ENCODE measurements around the gene MARCHF3. TPM values are rescaled to one million over a fixed set of nuclear protein-coding genes. Genes with fewer than 3 reads are reported as not detected.

Gene MARCHF3
- total and polyA plus RNA-seq, 2 donors (not counting 3 experiments of a cell fraction or from before 2014, with no cell fraction given), result 31.9 to 35.0 TPM

- no TSS peak for BruUV-seq (replicated peaks)
- POLR2A ChIA-PET, result no interaction called here
- Histone ChIP-seq H3K79me2 (ENCODE audit: control insufficient read depth, insufficient read depth, low read length) (peaks cover 37% of the 10 kb centered on the region), H3K27ac (ENCODE audit: insufficient read depth, low read depth, low read length) (no peak overlapping the region), H3K36me3 (ENCODE audit: control insufficient read depth in 2 of 2, extremely low read depth in 1 of 2, insufficient read depth in 2 of 2, low read length in 2 of 2) (no peaks in the 10 kb centered on the region), H2AFZ (ENCODE audit: low read depth, low read length) (no peak overlapping the region), H3K27me3 (ENCODE audit: control insufficient read depth in 2 of 2, insufficient read depth in 2 of 2, low read length in 2 of 2) (no peaks in the 10 kb centered on the region), H3K4me2 (ENCODE audit: insufficient read depth, low read length) (no peak overlapping the region), H3K9me1 (replicated peaks; ENCODE audit: control insufficient read depth, extremely low read depth, insufficient read depth, low read length) (peaks cover 2% of the 10 kb centered on the region), H4K20me1 (replicated peaks; ENCODE audit: control insufficient read depth, extremely low read depth, insufficient read depth, low read length) (no peaks in the 10 kb centered on the region), H3K9me3 (replicated peaks; ENCODE audit: control insufficient read depth, insufficient read depth, low read length) (no peaks in the 10 kb centered on the region), H3K4me3 (replicated peaks in 1 of 3; ENCODE audit: insufficient read depth in 1 of 3, low read depth in 1 of 3, low read length in 3 of 3) (no peak overlapping the region), H3K9ac (replicated peaks; ENCODE audit: extremely low read depth, insufficient read depth, low read length) (no peak overlapping the region), H3K4me1 (ENCODE audit: control insufficient read depth, extremely low read depth, insufficient read depth, low read length) (peaks cover under 1% of the 10 kb centered on the region)
- TF ChIP-seq JUN (IDR thresholded peaks at IDR 0.05; ENCODE audit: borderline replicate concordance, insufficient read depth, insufficient read length, low read depth), result no peak
- FAIRE-seq (no peak), DNase-seq (ENCODE audit: low read depth, low spot score) (no peak)
- intact Hi-C loops (cut with micrococcal nuclease) (no loop called here), dilution Hi-C loops (cut with MboI; ENCODE audit: extremely low pct_ligation_motif_present, low sequenced_read_pairs) (no loop called here)
- CTCF ChIA-PET, result no interaction called here
Measured at GRCh38 chr5:126956991-126957390, 73.4 kb downstream of the MARCHF3 start.

GRCh38 chr5:126954981-126955380, 75.4 kb downstream of the MARCHF3 start:
- no peak for TF ChIP-seq POLR2AphosphoS5 (IDR thresholded peaks at IDR 0.05; ENCODE audit: insufficient read depth, low read depth, low read length)
- no peak for TF ChIP-seq EZH2 (IDR thresholded peaks at IDR 0.05; ENCODE audit: borderline replicate concordance, low read depth, low read length, severe bottlenecking)
- TF ChIP-seq MAX (IDR thresholded peaks at IDR 0.05; ENCODE audit: insufficient read depth, insufficient read length), result no peak
- Histone ChIP-seq H3K4me1 (ENCODE audit: control insufficient read depth, extremely low read depth, insufficient read depth, low read length) (peaks cover 7% of the 10 kb centered on the region), H3K36me3 (ENCODE audit: control insufficient read depth in 2 of 2, extremely low read depth in 1 of 2, insufficient read depth in 2 of 2, low read length in 2 of 2) (no peaks in the 10 kb centered on the region), H3K9me3 (replicated peaks; ENCODE audit: control insufficient read depth, insufficient read depth, low read length) (no peaks in the 10 kb centered on the region), H4K20me1 (replicated peaks; ENCODE audit: control insufficient read depth, extremely low read depth, insufficient read depth, low read length) (no peaks in the 10 kb centered on the region), H3K9me1 (replicated peaks; ENCODE audit: control insufficient read depth, extremely low read depth, insufficient read depth, low read length) (peaks cover 2% of the 10 kb centered on the region), H3K4me2 (ENCODE audit: insufficient read depth, low read length) (no peak overlapping the region), H3K27ac (ENCODE audit: insufficient read depth, low read depth, low read length) (no peak overlapping the region), H2AFZ (ENCODE audit: low read depth, low read length) (no peak overlapping the region), H3K9ac (replicated peaks; ENCODE audit: extremely low read depth, insufficient read depth, low read length) (no peak overlapping the region), H3K4me3 (replicated peaks in 1 of 3; ENCODE audit: insufficient read depth in 1 of 3, low read depth in 1 of 3, low read length in 3 of 3) (no peak overlapping the region), H3K27me3 (ENCODE audit: control insufficient read depth in 2 of 2, insufficient read depth in 2 of 2, low read length in 2 of 2) (no peaks in the 10 kb centered on the region), H3K79me2 (ENCODE audit: control insufficient read depth, insufficient read depth, low read length) (peaks cover 39% of the 10 kb centered on the region)
- intact Hi-C loops (cut with micrococcal nuclease) (no loop called here), dilution Hi-C loops (cut with MboI; ENCODE audit: extremely low pct_ligation_motif_present, low sequenced_read_pairs) (no loop called here)
- ChIA-PET POLR2A (no interaction called here), CTCF (no interaction called here)
- FAIRE-seq (no peak), DNase-seq (ENCODE audit: low read depth, low spot score) (no peak)
- BruUV-seq (replicated peaks), result no TSS peak

All from endothelial cell of umbilical vein (primary cell).